ENCODE results near the gene SLC28A3.

The SLC28A3 gene

DNA sequence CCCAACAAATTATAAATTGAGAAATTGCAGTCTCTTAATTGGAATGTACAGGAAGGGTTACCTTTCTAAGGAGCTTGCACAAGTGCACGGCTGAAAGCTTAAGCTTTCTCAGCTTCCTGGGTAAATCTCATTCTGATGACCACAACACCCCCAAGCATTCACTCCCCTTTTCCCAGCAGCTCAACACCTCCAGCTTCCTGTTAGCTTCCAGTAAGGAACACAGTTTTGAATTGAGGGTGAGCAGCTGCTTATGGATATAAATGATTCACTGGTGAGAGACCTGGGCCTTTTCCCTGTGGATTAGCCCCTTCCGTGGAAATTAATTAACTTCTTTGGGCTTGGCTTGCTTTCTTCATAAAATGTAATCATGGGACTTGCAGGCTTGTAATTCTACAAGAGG, 101.2 kb downstream of the SLC28A3 start:
- DNase-seq (ENCODE audit: low spot score) = no peak

DNA sequence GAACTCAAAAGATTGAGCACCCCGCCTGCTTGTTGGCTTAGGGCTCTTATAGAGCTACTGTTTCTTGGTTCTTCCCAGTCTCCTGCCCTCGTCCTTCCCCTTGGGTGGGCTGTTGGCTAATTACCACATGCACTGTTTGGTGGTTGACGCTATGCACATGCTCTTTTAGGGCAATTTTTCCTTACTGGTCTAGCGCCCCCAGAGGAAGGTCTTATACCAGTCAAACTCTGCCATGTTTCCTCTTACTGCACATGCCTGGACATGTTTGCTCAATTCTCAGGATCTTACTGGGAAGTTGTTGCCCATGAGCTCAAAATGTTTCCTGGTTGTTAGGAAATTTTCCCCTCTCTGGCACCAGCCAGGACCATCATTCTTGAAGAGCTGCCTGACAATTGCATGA, 101.9 kb downstream of the SLC28A3 start:
- DNase-seq (ENCODE audit: low spot score) = peak; percentile 35

DNA sequence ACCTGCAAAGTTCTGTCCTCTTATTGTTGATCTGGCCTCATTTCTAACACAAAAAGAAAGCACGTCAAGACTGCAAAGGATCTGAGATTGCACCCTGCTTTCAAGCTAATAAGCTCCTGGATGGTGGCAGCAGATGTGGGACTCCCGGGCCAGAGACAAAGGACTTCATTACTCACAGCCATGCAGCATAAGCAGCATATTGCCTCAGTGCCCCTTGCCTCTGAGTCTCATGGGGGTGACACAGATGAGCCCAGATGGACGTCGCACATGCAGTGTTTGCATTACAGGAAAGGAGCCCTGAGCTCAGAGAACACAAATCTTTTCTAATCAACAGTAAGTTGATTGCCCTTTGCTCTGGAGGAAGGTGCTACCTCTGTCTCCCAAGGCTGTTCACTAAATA, 105.0 kb downstream of the SLC28A3 start:
- no peak for DNase-seq (ENCODE audit: low spot score)

DNA sequence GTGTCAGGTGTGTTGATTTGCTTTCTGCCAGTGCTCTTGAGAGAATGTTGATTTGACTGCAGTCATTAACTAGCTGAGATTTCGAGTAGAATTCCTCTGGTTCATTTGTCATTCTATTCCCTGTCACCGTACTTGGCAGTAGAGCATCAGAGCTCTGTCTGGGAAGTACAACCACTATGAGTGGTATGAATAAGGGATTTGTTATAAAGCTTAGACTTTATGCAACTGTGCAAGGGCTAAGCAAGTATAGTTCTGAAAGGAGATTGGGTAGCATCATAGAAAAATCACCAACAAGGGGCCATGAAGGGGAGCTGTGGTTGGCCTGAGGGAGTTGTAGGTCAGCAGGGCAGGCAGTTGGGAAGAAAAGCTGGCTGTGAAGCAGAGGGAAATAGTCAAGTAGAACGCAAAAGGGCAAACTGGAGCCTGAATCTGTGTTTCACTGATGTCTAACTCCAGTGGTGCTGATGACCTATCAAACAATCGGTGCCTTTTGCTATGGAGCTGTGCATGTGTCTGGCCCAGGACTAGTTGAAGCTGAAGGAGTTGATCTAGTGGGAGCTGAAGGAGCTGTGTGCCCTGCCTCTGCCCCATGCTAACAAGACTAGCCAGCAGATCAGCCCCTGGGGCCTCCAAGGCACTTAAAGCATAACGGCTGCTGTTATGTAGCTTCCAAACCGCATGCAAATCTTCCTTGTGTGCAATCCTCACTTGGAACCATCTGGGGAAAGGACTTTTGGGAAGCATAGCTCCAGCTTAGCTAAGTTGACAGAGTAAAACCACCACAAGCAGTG, 110.0 kb downstream of the SLC28A3 start:
- no peak for DNase-seq (ENCODE audit: low spot score)

DNA sequence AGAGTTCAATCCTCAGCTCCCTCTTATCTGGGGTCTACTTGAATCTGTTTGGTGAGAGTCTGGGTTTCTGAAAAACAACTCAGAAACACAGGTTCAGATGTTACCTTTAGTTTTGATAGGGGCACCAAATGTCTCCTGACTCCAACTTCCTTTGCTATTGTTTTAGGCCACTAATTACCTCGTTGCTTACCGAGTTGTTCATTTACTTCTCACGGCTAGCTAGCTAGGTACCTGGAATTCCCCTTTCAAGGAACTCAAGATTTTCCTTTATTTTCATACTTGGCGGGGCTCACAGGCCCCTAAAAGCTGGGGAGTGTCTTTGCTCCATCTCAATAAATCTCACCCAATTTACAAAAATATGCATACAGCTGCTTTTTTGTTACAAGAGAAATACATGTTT, 111.4 kb downstream of the SLC28A3 start:
- DNase-seq (ENCODE audit: low spot score) = no peak

DNA sequence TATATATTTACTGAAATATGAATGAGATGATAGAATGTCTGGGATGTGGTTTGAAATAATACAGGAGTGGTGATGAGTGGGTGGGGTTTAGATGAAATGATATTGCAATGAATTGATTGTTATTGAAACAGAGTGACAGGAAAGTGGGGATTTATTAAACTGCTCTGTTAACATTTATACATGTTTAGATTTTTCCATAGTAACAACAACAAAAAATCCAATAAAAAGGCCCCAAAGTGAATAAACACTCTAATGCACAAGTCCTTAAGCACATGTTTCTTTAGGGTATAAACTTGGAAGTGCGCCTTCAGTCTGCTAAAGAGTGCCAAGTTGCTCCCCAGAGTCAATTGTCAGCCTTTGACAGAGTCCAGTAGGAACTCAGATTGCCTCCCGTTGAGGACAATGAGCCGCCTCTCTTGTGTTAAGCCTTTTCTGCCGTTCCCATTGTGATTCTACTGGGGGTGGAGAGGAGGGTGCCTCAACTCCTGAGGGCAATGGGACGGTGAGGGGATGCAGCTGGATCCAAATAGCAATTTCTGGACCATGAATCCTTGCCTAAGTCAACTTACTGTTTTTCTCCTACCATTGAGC, 112.3 kb downstream of the SLC28A3 start:
- DNase-seq (ENCODE audit: low spot score) = no peak

DNA sequence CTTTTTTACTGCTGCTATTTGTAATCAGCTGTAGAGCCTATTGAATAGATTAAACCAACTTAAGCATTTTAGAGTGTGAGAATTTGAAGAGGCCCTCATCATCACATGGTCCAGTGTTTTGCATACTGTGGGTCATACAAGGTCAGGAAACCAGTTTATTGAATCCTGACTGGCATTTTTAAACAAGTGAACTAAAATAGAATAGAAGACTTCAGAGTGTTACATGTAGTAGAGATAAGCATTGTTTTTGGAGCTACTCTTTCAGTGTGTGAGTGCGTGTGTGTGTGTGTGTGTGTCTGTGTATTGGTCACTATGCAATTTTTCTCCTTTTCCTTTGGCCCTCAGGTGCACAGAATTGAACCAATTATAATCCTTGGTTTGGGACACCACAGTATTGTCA, 114.4 kb downstream of the SLC28A3 start:
- no peak for DNase-seq (ENCODE audit: low spot score)

Measured in RKO (cell line).